NB4 (cell line): Measurements from ENCODE around the gene AP4B1.
A peak's percentile ranks its signal among the peaks of the same experiment; 100 is the strongest.
"Not testable (repeated sequence)": the region's sequence is repeated elsewhere in the genome, so short reads cannot be mapped to it uniquely, and the experiment has no call there.

ENCODE experiments used
- DNase-seq: peaks from one replicate; pipeline ENCODE4 v3.0.0; 2010; ENCODE audit warnings: low read depth
- H3K4me3 ChIP-seq: one replicate; pipeline ENCODE4 v1.5.1; 2011; ENCODE audit warnings: mild to moderate bottlenecking, low read depth, low read length, moderate library complexity
- MAX ChIP-seq: IDR thresholded peaks from 2 replicates; pipeline ENCODE4 v1.6.1; 2011; ENCODE audit warnings: low read depth, low read length
- MYC ChIP-seq: IDR thresholded peaks from 2 replicates; pipeline ENCODE4 v1.6.1; 2011; ENCODE audit warnings: low read depth, low read length
- POLR2A ChIP-seq: IDR thresholded peaks from 2 replicates; pipeline ENCODE4 v1.6.1; 2011; ENCODE audit warnings: mild to moderate bottlenecking; ENCODE audit not compliant: insufficient read length; ENCODE audit errors: extremely low read depth
- TF ChIP-seq, protein P1 (sequence below): IDR thresholded peaks from one replicate; pipeline ENCODE4 v1.5.1; 2012; ENCODE audit warnings: low read depth, low read length

Gene AP4B1

GRCh38 chr1:113854234-113854633, 50.4 kb downstream of the AP4B1 start:
- TF ChIP-seq, protein P1, sequence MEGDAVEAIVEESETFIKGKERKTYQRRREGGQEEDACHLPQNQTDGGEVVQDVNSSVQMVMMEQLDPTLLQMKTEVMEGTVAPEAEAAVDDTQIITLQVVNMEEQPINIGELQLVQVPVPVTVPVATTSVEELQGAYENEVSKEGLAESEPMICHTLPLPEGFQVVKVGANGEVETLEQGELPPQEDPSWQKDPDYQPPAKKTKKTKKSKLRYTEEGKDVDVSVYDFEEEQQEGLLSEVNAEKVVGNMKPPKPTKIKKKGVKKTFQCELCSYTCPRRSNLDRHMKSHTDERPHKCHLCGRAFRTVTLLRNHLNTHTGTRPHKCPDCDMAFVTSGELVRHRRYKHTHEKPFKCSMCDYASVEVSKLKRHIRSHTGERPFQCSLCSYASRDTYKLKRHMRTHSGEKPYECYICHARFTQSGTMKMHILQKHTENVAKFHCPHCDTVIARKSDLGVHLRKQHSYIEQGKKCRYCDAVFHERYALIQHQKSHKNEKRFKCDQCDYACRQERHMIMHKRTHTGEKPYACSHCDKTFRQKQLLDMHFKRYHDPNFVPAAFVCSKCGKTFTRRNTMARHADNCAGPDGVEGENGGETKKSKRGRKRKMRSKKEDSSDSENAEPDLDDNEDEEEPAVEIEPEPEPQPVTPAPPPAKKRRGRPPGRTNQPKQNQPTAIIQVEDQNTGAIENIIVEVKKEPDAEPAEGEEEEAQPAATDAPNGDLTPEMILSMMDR, result no peak
- TF ChIP-seq POLR2A (no peak), MYC (no peak), MAX (no peak)
- no peak overlapping the region for H3K4me3 ChIP-seq
- no peak for DNase-seq

GRCh38 chr1:113852694-113853093, 51.9 kb downstream of the AP4B1 start:
- DNase-seq, result not testable (repeated sequence)

DNA sequence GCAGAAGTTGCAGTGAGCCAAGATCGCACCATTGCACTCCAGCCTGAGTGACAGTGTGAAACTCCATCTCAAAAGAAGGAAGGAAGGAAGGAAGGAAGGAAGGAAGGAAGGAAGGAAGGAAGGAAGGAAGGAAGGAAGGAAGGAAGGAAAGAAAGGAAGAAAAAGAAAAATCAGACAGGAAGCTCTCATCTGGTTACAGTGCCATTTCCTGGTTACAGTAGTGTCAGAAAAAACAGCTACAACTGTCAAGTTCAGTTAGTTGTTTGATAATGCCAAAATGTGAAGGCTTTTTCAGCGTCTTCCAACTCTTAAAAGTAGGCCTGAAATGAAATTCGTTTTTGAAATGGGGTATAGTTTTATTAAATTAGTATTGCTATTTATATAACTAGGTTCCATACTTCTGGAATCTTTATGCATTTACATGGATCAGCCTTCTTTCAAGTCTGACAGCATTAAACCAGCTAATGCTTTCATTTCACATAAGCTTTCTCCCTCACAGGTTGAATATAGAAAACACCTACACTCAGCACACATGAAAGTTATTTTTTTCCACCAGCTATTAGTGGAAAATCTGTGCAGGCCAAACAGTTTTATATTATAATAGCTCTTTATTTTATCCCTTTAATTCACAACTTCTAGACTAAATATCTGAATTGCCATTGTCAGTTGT, 54.3 kb downstream of the AP4B1 start:
- no peak for DNase-seq
- TF ChIP-seq MAX, result no peak
- TF ChIP-seq MYC, result no peak
- TF ChIP-seq, protein P1, result no peak
- no peak for TF ChIP-seq POLR2A
- H3K4me3 ChIP-seq, result no peak overlapping the region

More at GRCh38 chr1:113852694-113853093, 51.9 kb downstream of the AP4B1 start:
- H3K4me3 ChIP-seq, result not testable (repeated sequence)

- DNase-seq, result peak; percentile 12
Measured at GRCh38 chr1:113849072-113849471, 55.5 kb downstream of the AP4B1 start.

DNA sequence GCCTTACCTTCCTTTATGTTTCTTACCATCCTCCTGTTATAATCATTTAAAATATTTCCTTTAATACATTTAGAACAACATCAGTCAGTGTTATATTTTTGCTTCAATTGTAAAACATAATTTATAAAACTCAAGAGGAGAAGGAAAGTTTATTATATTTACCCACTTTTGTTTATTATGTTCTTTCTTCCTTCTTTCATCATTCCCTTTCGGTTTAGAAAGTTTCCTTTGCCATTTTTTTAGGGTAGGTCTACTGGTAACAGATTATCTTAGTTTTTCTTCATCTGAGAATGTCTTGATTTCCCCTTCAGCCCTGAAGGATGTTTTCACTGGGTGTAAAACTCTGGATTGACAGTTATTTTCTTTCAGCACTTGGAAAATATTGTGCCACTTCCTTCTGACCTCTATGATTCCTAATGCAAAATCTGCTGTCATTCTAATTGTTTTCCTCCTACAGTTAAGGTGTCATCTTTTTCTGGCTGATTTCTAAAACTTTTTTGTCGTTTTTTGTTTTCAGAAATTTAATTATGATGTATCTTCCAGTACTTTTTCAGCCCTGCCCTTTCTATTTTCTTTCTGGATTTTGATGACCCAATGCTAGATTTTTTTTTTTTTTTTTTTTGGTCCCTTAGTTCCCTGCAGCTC, 58.1 kb downstream of the AP4B1 start:
- TF ChIP-seq, protein P1, result no peak
- TF ChIP-seq MYC (no peak), MAX (no peak), POLR2A (no peak)
- DNase-seq, result peak; percentile 9
- H3K4me3 ChIP-seq, result no peak overlapping the region

More at GRCh38 chr1:113849072-113849471, 55.5 kb downstream of the AP4B1 start:
- no peak overlapping the region for H3K4me3 ChIP-seq
- no peak for TF ChIP-seq MAX
- TF ChIP-seq, protein P1, result no peak
- no peak for TF ChIP-seq MYC
- no peak for TF ChIP-seq POLR2A
